Activated CD4-positive, alpha-beta memory T cell treated with anti-CD3 and anti-CD28 coated beads for 36 hours (primary cell): ENCODE results near the gene IMMP2L. TPM values are rescaled to one million over a fixed set of nuclear protein-coding genes. Genes with fewer than 3 reads are reported as not detected.

Experiments
- CTCF ChIA-PET: fragments of 350-600 bp; sonication (Branson Sonifier 250); formaldehyde crosslinking; loops from one replicate; lab custom pipeline; 2021; ENCODE audit warnings: antibody characterized with exemption, inconsistent platforms; lab: Charles Lee
- POLR2A ChIA-PET: fragments of 350-600 bp; sonication (Branson Sonifier 250); formaldehyde crosslinking; loops from one replicate; lab custom pipeline; 2021; ENCODE audit warnings: antibody characterized with exemption; lab: Charles Lee
- DNase-seq: peaks from one replicate; pipeline ENCODE4 v3.0.0-alpha.2; 2020
- H3K27ac Mint-ChIP-seq: one replicate; pipeline ENCODE4 v1.8.0; 2021; ENCODE audit warnings: mixed read lengths
- H3K27me3 Mint-ChIP-seq: one replicate; pipeline ENCODE4 v1.8.0; 2021; ENCODE audit warnings: mixed read lengths
- H3K36me3 Mint-ChIP-seq: one replicate; pipeline ENCODE4 v1.8.0; 2021; ENCODE audit warnings: mixed read lengths
- H3K4me1 Mint-ChIP-seq: one replicate; pipeline ENCODE4 v1.8.0; 2021; ENCODE audit warnings: low read depth, mixed read lengths
- H3K4me3 Mint-ChIP-seq: one replicate; pipeline ENCODE4 v1.8.0; 2021; ENCODE audit warnings: mild to moderate bottlenecking, mixed read lengths
- H3K9me3 Mint-ChIP-seq: one replicate; pipeline ENCODE4 v1.8.0; 2021; ENCODE audit warnings: mixed read lengths
- intact Hi-C: fragments of 100-400 bp; cut with micrococcal nuclease; formaldehyde crosslinking; loops from one replicate; pipeline ENCODE4 v1.15.1; 2023
- total RNA-seq, 2 experiments: library from RNA; stranded (reverse); gene quantifications; one replicate each; pipeline ENCODE4 v1.2.3, GENCODE V29; 2021

The IMMP2L gene
- total RNA-seq, 2 experiments from 2014 or later: 14.4 to 20.5 TPM

DNA sequence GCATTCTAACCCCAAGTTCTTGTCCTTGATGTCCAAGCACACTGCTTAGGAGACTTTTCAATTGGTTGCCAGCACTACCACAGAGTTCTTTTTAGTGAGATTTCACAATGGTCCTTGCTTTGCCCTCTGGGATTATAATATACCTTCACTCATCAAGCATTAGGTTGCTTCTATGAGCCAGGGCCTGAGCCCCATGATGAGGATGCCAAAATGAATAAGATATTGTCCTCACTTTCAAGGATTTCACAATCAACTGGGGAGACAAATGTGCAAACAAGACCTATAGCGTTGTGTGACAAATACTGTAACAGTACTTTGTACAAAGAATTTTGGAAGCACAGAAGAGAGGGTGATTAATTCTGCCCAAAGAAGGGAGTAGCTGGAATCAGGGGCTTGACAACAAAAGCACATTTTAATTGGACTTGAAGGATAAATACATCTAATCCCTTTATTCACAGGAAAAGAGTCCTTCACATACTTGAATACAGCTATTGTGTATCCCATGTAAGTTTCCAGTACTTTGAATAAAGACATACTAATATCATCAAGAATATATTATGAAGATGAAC, 734.9 kb downstream of the IMMP2L start:
- Mint-ChIP-seq H3K36me3 (no peaks in the 10 kb centered on the region), H3K27me3 (no peaks in the 10 kb centered on the region), H3K4me1 (no peaks in the 10 kb centered on the region), H3K4me3 (no peak overlapping the region), H3K9me3 (no peaks in the 10 kb centered on the region), H3K27ac (no peak overlapping the region)
- ChIA-PET CTCF (no interaction called here), POLR2A (no interaction called here)
- intact Hi-C loops: no loop called here
- no peak for DNase-seq

DNA sequence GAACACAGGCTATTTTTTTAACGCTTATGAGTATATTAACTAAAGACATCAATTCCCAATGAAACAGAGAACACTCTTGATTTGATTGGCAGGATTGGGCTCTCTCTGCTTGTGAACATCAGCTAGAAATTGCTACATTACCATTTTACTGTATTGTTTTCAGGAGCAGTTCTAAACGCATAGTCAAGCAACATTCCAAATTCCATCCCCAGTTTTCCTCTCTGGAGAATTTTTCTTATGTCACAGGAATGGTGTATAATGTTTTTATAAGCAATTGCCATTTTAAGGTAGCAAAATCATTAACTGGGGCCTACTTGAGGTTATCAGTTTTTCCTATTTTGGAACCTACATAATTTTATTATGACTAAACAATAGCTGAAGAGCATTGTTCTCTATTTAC, 748.3 kb downstream of the IMMP2L start:
- Mint-ChIP-seq H3K36me3 (no peaks in the 10 kb centered on the region), H3K27me3 (no peaks in the 10 kb centered on the region), H3K4me1 (no peaks in the 10 kb centered on the region), H3K9me3 (no peaks in the 10 kb centered on the region), H3K4me3 (no peak overlapping the region), H3K27ac (no peak overlapping the region)
- POLR2A ChIA-PET: no interaction called here
- no peak for DNase-seq
- CTCF ChIA-PET: no interaction called here
- intact Hi-C loops: no loop called here

DNA sequence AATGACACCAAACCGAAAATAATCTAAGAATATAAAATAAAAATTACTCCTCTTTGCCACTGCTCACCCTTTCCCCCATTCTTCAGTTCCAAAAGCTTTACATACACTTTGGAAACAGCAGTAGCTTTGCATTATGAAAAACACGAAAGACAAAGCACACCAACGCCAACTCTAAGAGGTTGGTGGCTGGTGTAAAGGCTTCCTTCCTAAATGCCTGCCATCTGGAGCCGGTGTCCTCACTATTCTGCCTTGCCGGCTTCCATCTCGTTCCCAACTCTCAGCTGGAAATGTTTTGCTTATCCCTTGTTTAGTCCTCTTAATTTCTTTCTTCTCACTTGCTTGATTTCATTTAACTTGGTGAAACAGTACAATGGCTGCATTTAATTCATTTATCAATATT, 752.5 kb downstream of the IMMP2L start:
- Mint-ChIP-seq H3K27ac (no peak overlapping the region), H3K27me3 (no peaks in the 10 kb centered on the region), H3K4me3 (no peak overlapping the region), H3K36me3 (no peaks in the 10 kb centered on the region), H3K9me3 (no peaks in the 10 kb centered on the region), H3K4me1 (no peaks in the 10 kb centered on the region)
- no peak for DNase-seq
- ChIA-PET CTCF (no interaction called here), POLR2A (no interaction called here)
- intact Hi-C loops: no loop called here

DNA sequence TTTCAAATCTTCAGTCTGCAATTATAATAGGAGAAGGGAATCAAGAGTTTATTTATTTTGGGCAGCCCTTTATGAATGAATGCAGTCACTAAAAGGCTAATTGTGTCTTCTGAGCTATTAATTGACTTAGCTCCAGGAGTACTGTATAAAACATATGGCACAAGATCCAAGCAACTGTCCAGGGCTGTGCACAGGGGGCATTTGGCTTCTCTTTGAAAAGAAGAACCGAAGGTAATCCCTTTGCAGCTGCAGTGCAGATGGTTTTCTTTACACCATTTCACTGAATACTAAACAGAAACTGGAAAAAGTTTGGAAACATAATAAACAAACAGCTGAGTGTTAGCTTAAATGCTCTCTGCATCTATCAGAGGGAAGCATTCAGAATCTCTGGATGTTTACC, 753.9 kb downstream of the IMMP2L start:
- no peak for DNase-seq
- no peaks in the 10 kb centered on the region for H3K4me1 Mint-ChIP-seq
- no peaks in the 10 kb centered on the region for H3K9me3 Mint-ChIP-seq
- no peaks in the 10 kb centered on the region for H3K27me3 Mint-ChIP-seq
- intact Hi-C loops: no loop called here
- CTCF ChIA-PET: interaction anchor here (0.6 kb wide), 1 partner anchor 252 kb away, joined by 5 read pairs; no protein-coding TSS in a partner anchor
- POLR2A ChIA-PET: no interaction called here
- H3K36me3 Mint-ChIP-seq: no peaks in the 10 kb centered on the region
- H3K4me3 Mint-ChIP-seq: no peak overlapping the region
- no peak overlapping the region for H3K27ac Mint-ChIP-seq

DNA sequence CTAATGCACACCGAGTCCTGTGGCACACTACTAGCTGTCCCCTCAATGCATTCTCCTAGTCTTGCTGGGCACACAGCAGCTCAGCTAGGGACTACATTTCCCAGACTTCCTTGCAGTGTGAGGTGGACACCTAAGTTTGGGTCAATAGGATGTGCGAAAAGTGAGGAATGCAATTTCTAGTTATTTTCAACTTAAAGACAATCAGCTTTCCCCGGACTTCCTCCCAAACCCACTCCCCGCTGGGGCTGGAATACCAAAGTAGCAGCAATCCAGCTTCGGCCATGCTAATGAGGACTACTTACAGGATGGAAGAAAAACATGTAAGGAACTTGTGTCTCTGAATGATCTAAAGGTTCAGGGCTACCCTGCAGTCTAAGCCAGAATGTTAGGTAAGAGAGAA, 757.8 kb downstream of the IMMP2L start:
- Mint-ChIP-seq H3K36me3 (peaks cover 2% of the 10 kb centered on the region), H3K9me3 (no peaks in the 10 kb centered on the region), H3K4me1 (peaks cover 7% of the 10 kb centered on the region), H3K27ac (no peak overlapping the region), H3K27me3 (no peaks in the 10 kb centered on the region), H3K4me3 (no peak overlapping the region)
- ChIA-PET POLR2A (interaction anchor here (0.6 kb wide), 1 partner anchor 873 kb away, joined by 3 read pairs; no protein-coding TSS in a partner anchor), CTCF (no interaction called here)
- DNase-seq: no peak
- intact Hi-C loops: loop anchor here (5.0 kb wide), 1 partner anchor 288 kb away; the partner anchor contains the start of gene LRRN3

DNA sequence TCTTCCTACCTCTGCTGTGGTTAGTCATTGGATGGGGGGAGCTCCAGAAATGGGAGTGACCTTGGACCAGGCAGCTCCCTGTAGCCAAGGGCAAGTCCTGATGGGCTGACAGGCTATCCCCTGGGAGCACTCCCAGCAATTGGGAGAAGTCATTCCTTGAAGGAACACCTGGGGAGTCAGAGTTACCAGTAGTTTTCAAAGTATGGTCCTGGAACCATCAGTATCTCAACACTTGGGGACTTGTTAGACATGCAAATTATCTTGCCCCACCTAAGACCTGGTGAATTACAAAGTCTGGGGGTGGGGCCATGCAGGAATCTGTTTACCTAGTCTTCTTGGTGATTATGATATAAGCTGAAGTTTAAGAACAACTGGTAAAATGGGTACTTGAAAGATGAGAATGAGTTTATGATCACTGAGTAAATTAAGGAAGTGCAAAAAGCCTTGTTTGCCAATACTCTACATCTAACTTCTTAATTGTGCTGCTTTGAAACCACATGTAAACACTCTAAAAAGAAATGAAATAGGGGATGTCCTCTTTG, 758.6 kb downstream of the IMMP2L start:
- Mint-ChIP-seq H3K9me3 (no peaks in the 10 kb centered on the region), H3K27ac (no peak overlapping the region), H3K4me1 (peaks cover 7% of the 10 kb centered on the region), H3K4me3 (no peak overlapping the region), H3K36me3 (peaks cover 2% of the 10 kb centered on the region), H3K27me3 (no peaks in the 10 kb centered on the region)
- DNase-seq: no peak
- ChIA-PET POLR2A (no interaction called here), CTCF (no interaction called here)
- intact Hi-C loops: loop anchor here (5.0 kb wide), 1 partner anchor 289 kb away; the partner anchor contains the start of gene LRRN3

DNA sequence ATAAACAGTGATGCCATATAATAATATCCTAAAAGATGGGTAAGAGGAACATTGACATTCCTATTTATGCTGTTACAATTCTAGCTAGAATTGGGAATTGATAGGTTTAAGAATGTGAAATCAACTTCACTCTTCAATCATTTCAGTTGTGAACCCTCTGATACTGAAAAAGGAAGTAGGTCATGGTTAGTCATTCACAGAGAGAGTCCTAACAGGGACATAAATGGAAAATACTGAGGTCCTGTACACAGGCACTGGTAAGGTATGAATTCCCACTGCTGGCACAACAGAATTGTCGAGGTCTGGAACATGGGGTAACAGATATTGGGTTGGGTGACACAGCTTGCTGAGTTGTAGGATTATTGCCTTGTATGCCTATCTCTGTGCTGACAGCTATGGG, 760.8 kb downstream of the IMMP2L start:
- no peaks in the 10 kb centered on the region for H3K9me3 Mint-ChIP-seq
- CTCF ChIA-PET: interaction anchor here (0.6 kb wide), 1 partner anchor 212 kb away, joined by 3 read pairs; no protein-coding TSS in a partner anchor
- no peak overlapping the region for H3K4me3 Mint-ChIP-seq
- POLR2A ChIA-PET: no interaction called here
- H3K4me1 Mint-ChIP-seq: peaks cover 7% of the 10 kb centered on the region
- H3K27me3 Mint-ChIP-seq: no peaks in the 10 kb centered on the region
- H3K27ac Mint-ChIP-seq: no peak overlapping the region
- peaks cover 2% of the 10 kb centered on the region for H3K36me3 Mint-ChIP-seq
- intact Hi-C loops: loop anchor here (5.0 kb wide), 1 partner anchor 291 kb away; the partner anchor contains the start of gene LRRN3
- DNase-seq: no peak

DNA sequence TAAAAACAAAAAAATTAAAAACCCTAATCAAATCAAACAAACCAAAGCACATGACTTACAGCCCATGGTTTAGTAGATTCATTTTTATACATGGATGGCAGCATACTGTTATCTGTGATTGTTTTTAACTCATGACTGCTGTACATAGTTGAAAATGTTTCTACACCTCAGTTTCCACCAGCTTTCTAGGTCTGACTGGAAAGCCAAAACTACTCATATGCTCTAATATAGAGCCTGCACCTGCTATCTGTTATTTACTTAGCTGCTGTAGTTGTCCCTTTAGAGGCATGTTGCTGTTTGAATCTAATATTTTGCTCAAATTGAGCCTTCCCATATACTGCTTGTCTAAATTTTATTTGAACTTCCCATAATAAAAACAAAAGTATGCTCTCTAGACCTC, 761.3 kb downstream of the IMMP2L start:
- intact Hi-C loops: loop anchor here (5.0 kb wide), 1 partner anchor 291 kb away; the partner anchor contains the start of gene LRRN3
- no peak for DNase-seq
- no peaks in the 10 kb centered on the region for H3K9me3 Mint-ChIP-seq
- H3K4me1 Mint-ChIP-seq: peaks cover 7% of the 10 kb centered on the region
- ChIA-PET CTCF (interaction anchor here (0.6 kb wide), 1 partner anchor 213 kb away, joined by 3 read pairs; no protein-coding TSS in a partner anchor), POLR2A (no interaction called here)
- peaks cover 2% of the 10 kb centered on the region for H3K36me3 Mint-ChIP-seq
- no peak overlapping the region for H3K4me3 Mint-ChIP-seq
- no peak overlapping the region for H3K27ac Mint-ChIP-seq
- no peaks in the 10 kb centered on the region for H3K27me3 Mint-ChIP-seq

DNA sequence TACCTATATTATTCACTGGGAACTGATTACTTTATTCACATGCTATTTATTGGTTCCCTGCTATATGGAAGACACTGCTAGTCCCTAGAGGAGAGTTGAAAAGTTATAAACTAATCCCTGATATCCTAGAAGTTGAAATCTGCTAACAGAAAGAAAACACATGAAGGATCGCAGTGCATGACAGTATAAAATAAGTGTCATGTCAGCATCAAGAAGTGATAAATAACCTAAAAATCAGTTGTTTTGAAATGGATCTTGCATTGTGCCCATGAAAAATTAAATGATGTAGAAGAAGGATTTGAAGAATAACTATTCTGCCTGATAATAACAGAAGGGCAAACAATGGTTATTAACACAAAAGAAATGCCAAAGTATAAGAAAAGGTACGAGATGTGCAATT, 764.6 kb downstream of the IMMP2L start:
- no peak overlapping the region for H3K27ac Mint-ChIP-seq
- H3K9me3 Mint-ChIP-seq: no peaks in the 10 kb centered on the region
- POLR2A ChIA-PET: no interaction called here
- H3K27me3 Mint-ChIP-seq: no peaks in the 10 kb centered on the region
- intact Hi-C loops: no loop called here
- DNase-seq: no peak
- peaks cover 7% of the 10 kb centered on the region for H3K4me1 Mint-ChIP-seq
- H3K4me3 Mint-ChIP-seq: no peak overlapping the region
- CTCF ChIA-PET: no interaction called here
- H3K36me3 Mint-ChIP-seq: peaks cover 2% of the 10 kb centered on the region

DNA sequence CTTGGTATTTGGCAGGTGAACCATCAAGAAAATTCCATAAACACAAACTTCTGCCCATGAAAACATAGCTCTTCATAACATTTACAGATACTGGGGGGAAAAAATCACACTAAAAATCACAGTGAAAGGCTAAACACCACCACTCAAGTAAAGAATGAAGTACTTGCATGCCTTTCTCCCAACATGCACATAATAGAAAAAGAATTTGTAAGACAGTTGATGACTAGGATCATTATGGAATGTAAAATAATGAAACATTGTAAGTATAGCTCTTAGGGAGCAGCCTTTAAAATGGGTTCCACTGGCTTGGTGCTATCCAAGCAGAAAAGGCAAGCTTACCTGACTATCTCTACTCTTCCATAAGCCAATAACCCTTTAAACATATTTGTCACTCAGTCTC, 771.3 kb downstream of the IMMP2L start:
- H3K36me3 Mint-ChIP-seq: no peaks in the 10 kb centered on the region
- ChIA-PET POLR2A (no interaction called here), CTCF (interaction anchor here (0.6 to 1.0 kb wide), 2 partner anchors 49 to 308 kb away, joined by 3 read pairs; no protein-coding TSS in a partner anchor)
- intact Hi-C loops: no loop called here
- no peaks in the 10 kb centered on the region for H3K9me3 Mint-ChIP-seq
- no peak overlapping the region for H3K4me3 Mint-ChIP-seq
- no peak for DNase-seq
- no peaks in the 10 kb centered on the region for H3K4me1 Mint-ChIP-seq
- H3K27ac Mint-ChIP-seq: no peak overlapping the region
- no peaks in the 10 kb centered on the region for H3K27me3 Mint-ChIP-seq

DNA sequence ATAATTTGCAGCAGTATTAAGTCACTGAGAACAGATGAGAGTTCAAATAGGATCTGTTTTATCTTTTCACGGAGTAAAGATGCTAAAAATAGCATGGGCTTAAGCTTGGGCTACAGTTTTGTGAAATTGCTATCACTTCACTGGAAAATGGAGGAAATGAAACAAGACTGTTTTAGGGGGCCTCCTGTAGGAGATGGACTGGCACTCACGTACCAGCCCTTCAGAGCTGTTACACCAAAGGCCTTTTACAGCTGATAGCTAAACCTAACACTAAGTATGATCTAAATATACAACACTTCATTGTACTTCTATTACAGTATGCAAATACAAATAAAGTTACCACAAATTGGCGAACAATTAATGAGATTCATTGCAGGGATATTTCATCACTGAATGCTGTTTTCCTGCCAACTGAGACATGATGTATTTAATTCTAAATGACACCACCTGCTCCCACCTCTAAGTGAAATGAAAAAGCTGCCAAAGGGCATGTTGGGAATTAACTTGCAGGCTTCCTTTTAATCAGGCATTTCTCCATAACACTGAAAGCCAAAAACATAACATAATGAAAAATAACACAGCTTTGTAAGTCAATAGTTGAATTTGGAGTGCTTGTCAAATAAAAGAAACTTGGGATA, 775.8 kb downstream of the IMMP2L start:
- ChIA-PET POLR2A (no interaction called here), CTCF (no interaction called here)
- Mint-ChIP-seq H3K9me3 (no peaks in the 10 kb centered on the region), H3K27ac (no peak overlapping the region), H3K4me3 (no peak overlapping the region), H3K36me3 (no peaks in the 10 kb centered on the region), H3K4me1 (no peaks in the 10 kb centered on the region), H3K27me3 (no peaks in the 10 kb centered on the region)
- no peak for DNase-seq
- intact Hi-C loops: no loop called here

DNA sequence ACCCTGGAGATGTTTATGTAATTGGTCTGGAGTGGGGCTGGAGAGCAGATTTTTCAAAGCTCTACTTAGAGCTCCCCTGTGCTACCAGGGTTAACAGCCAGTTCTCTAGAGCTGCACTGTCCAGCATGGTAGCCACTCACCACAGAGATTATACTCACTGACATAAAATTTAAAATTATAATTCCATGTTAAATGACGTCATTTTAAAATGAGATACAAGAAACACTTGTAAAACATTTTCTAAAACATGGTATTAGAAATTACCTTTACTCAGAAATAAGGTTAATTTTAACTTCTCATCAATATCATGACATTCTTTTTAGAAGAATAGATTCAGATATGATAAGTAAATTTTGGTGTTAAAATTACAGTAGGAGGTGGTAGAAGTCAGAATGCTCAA, 777.5 kb downstream of the IMMP2L start:
- no peak overlapping the region for H3K27ac Mint-ChIP-seq
- H3K4me3 Mint-ChIP-seq: no peak overlapping the region
- no peaks in the 10 kb centered on the region for H3K9me3 Mint-ChIP-seq
- CTCF ChIA-PET: no interaction called here
- H3K27me3 Mint-ChIP-seq: no peaks in the 10 kb centered on the region
- intact Hi-C loops: no loop called here
- H3K36me3 Mint-ChIP-seq: no peaks in the 10 kb centered on the region
- no peak for DNase-seq
- no peaks in the 10 kb centered on the region for H3K4me1 Mint-ChIP-seq
- POLR2A ChIA-PET: no interaction called here
